Gastrocnemius medialis (tissue), 4 donors: ENCODE results near the gene LMO3.

Experiments
- CTCF ChIP-seq, 5 experiments: fragments of 450-650 bp in 3 of 5; fragments of 200-600 bp in 2 of 5; sonication (generic) in 2 of 5; IDR thresholded peaks in 4 of 5; conservative IDR thresholded peaks in 1 of 5; 1 replicate in 4 of 5; 2 replicates in 1 of 5; pipeline ENCODE4 v1.5.1; 2016 to 2019; ENCODE audit warnings: antibody characterized with exemption in 5 of 5, mild to moderate bottlenecking in 3 of 5, moderate library complexity in 3 of 5
- POLR2A ChIP-seq, 2 donors: fragments of 450-650 bp; IDR thresholded peaks; one replicate each; pipeline ENCODE4 v1.6.1; 2017; ENCODE audit warnings: antibody characterized with exemption in 2 of 2, mild to moderate bottlenecking in 2 of 2, moderate library complexity in 2 of 2

- TF ChIP-seq CTCF (IDR thresholded peaks at IDR 0.05 in 4 of 5, conservative IDR thresholded peaks at IDR 0.05 in 1 of 5) (no peak), POLR2A (IDR thresholded peaks at IDR 0.05) (no peak)
These were observed 50.3 kb downstream of the LMO3 start for GRCh38 chr12:16555630-16556029.
